GM19372 (cell line): Measurements from ENCODE around the gene RNF38.
"Not testable (repeated sequence)": the region's sequence is repeated elsewhere in the genome, so short reads cannot be mapped to it uniquely, and the experiment has no call there.

Source experiments
- ATAC-seq: cut with Tn5 transposase; IDR thresholded peaks from one replicate; pipeline ENCODE4 v1.9.1; 2021; ENCODE audit warnings: mild to moderate bottlenecking, low read depth, moderate library complexity; ENCODE audit not compliant: unreplicated experiment

RNF38 gene

DNA sequence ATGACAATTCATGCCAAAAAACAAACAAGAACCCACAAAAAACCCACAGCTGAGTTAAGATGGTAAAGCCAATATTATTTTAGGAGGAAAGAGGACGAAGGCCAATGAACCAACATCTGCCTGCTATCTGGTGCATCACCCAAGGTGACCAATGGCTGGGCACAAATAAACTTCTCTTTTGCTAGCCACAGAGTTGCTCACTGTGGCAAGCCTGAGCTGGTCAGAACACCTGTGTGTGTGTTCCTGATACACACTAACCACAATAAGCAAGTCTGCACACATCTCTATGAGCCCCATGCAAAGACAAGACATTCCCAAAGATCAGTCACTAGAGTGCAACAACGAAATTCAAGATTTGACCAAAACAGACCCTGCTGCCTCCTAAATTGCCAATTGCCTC, 63.1 kb downstream of the RNF38 start:
- no peak for ATAC-seq

DNA sequence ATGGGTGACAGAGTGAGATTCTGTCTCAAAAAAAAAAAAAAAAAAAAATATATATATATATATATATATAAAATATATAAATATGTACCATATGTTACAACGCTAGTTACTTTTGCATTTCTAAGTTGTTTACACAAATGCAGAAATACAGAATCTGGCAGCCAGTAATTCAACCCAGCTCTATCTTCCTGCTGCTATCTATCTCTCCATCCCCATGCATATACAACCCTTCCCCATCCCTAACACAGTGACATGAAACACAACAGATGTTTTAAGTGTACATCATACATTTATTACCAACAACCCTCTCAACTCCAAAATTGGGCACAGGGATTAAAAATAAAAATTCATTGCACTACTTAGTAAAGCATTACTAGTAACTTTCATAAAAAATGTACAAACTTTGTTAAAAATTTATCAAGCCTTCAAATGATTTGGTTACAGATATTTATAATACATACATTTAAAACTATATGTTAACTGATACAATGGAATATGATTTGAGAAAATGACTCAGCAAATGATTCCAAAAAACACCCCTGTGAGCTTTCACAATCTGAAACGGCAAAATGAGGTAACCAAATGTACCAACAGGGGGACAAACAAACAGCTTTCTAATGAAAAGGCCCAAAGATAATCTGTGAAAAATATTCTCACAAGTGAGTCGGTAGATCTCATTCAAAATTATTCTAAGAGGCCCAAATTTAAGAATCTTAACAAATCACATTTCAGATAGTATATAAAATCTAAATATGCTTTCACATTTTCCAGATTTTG, 63.8 kb downstream of the RNF38 start:
- no peak for ATAC-seq

DNA sequence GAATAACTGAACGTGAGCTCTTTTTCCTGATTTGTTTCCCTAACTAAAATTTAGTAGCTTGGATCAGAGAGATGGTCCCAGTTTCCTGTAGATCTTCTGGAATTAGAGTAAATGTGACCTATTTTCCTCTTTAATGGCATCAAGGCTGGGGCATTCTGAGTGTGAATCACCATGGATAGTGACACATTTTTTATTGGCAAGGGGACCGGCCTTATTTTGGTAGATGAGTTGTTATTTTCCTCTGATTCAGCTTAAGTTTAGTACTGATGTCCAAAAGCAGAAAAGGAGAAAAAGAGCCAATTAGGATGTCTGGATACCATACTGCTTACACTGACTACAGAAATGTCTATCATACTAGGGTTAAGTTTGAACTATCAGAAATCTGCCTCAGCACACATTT, 68.1 kb downstream of the RNF38 start:
- ATAC-seq, result no peak

GRCh38 chr9:36328798-36329411, 71.2 kb downstream of the RNF38 start:
- ATAC-seq, result no peak

DNA sequence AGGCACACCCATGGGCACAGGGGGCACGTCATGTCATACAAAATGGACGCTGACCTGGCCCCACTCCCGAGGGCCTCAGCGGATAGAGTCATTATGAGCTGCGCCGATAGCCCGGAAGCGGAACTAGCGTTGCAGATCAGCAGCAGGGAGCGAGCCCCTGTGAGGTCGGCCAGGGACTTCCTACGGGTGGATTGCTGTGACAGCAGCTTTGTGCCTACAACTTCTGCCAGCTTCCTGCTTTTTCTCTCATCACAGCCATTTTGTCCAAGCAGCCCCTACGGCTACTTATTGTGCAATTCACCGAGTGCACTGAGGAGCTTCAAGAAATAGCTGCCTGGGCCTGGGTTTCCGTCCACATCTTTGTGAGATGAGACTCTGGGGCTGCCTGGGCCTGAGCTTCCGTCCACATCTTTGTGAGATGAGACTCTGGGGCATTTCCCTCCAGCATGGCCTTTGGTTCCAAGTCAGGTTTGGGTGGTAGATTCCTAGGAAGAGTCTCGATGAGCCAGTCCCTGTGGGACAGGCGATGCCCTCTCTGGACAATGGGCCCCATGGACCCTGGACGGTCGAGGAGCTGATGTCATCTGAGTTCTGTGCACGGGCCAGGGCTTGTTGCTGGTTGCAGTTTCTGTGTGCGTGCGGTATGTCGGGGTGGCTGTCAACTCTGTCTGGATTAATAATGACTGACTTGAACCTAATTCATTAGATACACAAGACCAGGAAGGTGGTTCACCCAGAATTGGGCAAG, 74.8 kb downstream of the RNF38 start:
- no peak for ATAC-seq

DNA sequence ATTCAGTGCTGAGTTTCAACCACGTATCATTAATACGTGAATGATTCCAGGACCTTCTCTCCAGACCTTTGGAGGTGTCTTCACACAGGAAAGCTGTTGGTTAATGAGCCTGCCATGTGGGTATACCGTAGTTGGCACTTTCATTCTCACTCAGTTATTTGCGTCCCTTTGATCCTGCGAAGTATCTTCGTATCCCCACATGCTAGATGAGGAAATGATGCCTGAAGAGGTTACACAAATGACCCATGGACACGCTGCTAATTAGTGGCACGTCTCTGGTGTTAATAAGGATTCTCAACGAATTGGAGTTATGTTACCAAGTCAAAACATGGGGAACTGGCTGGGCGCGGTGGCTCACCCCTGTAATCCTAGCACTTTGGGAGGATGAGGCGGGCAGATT, 76.1 kb downstream of the RNF38 start:
- no peak for ATAC-seq

GRCh38 chr9:36322462-36322861, 77.6 kb downstream of the RNF38 start:
- ATAC-seq, result no peak

- ATAC-seq, result not testable (repeated sequence)
These were observed 78.2 kb downstream of the RNF38 start for GRCh38 chr9:36321903-36322302.

- no peak for ATAC-seq
These were observed 79.6 kb downstream of the RNF38 start for GRCh38 chr9:36320466-36320865.

GRCh38 chr9:36319806-36320205, 80.3 kb downstream of the RNF38 start:
- ATAC-seq, result no peak

DNA sequence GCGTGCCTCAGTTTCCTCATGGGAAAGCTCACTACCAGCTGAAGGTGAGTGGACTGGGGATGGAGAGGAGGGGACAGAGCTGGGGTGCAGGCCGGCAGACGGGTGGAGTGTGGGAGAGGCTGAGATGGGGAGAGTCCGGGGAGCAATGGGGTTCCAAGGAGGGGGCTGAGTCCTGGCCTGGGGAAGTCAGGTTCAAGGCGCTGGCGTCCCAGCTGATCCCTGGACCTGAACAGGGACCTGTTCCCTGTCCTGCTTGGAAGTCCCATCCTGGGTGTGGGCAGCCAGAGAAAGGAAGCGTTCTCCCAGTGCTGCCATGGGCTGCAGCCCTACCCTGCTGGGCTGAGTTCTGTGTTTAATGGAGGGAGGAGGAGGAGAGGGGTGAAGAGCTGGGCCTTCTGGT, 80.9 kb downstream of the RNF38 start:
- no peak for ATAC-seq

DNA sequence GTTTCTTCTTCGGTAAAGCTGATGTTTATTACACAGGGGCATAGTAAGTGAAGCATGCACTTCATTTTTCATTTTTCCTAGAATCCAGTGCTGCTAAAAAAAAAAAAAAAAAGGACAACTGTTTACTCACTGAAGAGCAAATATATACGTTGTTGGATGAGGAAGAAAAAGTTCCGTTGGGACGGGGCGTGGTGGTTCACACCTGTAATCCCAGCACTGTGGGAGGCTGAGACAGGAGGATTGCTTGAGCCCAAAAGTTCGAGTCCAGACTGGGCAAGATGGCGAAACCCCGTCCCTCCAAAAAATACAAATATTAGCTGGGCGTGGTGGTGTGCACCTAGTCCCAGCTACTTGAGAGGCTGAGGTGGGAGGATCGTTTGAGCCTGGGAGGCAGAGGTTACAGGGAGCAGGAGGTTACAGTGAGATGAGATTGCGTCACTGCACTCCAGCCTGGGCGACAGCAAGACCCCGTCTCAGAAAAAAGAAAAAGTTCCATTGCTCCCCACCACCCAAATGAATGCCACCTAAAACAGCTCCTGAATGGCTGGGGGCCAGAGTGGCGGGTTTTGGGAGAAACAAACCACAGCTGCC, 81.8 kb downstream of the RNF38 start:
- no peak for ATAC-seq

DNA sequence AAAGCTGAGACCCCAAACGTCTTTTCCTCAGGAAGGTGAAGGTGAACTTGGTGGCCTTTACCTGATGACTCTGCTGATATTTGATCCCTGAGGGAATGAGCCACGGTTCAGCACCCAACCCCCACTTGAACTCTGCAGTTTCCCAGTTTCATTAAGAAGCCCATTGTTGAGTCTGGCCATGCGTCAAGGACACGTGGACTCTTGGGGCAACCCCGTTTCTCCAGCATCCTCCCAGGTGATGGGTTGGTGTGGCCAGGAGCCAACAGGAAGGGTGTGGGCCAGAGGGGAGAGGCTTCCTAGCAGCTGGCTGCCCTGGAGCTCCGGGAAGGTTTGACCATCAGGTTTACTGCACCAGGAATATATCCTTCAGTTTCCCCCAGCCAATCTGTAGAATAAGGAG, 82.3 kb downstream of the RNF38 start:
- no peak for ATAC-seq

DNA sequence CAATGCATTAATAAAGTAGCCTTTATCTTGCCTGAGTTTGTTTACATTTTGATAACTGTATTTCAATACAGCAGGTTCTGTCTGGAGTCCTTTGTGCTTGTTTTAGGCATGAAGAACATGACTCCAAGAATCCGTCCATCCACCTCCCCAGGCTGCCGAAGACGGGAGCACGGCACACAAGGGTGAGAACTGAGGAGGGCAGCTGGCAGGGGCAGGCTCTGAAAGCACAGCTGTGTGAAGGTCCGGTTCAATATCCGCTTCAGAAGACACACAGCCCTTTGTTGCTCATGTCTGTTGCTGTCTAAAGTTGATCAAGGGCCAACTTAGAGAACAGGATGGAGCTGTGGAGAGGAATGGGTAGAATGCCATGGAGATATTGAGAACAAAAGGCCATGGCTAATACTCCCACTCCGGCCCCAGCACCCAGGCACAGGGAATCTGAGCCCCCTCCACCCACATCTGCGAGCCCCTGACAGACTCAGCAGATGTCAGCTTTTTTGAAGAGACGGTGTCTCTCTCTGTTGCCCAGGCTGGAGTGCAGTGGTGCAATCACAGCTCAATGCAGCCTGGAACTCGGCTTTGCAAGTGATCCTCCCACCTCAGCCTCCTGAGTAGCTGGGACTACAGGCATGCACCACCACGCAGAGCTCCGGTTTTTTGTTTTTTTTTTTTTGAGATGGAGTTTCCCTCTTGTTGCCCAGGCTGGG, 83.3 kb downstream of the RNF38 start:
- no peak for ATAC-seq

GRCh38 chr9:36316049-36316448, 84.0 kb downstream of the RNF38 start:
- no peak for ATAC-seq

GRCh38 chr9:36315283-36315682, 84.8 kb downstream of the RNF38 start:
- no peak for ATAC-seq

DNA sequence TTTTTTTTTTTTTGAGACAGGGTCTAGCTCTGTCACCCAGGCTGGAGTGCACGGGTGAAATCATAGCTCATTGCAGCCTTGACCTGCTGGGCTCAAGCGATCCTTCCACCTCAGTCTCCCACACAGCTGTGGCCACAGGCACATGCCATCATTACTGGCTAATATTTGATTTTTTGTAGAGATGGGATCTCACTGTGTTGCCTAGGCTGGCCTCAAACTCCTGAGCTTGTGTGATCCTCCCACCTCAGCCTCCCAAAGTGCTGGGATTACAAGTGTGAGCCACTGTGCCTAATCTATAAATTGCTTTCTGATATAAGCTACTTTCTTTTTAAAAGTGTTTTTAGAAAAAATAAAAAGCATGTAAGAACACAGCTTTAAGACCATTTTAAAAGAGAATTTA, 85.3 kb downstream of the RNF38 start:
- ATAC-seq, result no peak

- ATAC-seq, result no peak
These were observed 93.4 kb downstream of the RNF38 start for GRCh38 chr9:36306471-36307306.

- not testable (repeated sequence) for ATAC-seq
These were observed 95.7 kb downstream of the RNF38 start for GRCh38 chr9:36304366-36304765.

DNA sequence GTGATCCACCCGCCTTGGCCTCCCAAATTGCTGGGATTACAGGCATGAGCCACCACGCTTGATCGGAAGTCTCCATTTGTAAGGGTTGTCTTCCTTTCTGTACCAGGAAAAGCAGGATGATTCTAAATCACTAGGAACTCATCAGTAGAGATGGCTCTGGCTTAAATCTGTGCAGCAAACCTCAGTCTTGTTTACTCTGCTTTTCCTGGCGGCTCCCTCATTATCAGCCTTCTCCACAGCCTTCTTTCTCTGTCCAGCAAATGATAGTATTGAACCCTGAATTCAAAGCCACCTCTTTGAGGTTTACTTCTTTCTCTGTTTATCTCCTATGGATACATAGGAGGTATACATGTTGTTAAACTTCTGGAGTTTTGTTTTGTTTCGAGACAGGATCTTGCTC, 98.8 kb downstream of the RNF38 start:
- no peak for ATAC-seq
